Middle frontal gyrus (tissue), 1 donor: Measurements from ENCODE around the gene IL12RB2.

Experiments
- DNase-seq: peaks from one replicate; pipeline ENCODE4 v3.0.0-alpha.2; 2015; ENCODE audit warnings: low spot score; ENCODE audit errors: extremely low spot score

The IL12RB2 gene

DNA sequence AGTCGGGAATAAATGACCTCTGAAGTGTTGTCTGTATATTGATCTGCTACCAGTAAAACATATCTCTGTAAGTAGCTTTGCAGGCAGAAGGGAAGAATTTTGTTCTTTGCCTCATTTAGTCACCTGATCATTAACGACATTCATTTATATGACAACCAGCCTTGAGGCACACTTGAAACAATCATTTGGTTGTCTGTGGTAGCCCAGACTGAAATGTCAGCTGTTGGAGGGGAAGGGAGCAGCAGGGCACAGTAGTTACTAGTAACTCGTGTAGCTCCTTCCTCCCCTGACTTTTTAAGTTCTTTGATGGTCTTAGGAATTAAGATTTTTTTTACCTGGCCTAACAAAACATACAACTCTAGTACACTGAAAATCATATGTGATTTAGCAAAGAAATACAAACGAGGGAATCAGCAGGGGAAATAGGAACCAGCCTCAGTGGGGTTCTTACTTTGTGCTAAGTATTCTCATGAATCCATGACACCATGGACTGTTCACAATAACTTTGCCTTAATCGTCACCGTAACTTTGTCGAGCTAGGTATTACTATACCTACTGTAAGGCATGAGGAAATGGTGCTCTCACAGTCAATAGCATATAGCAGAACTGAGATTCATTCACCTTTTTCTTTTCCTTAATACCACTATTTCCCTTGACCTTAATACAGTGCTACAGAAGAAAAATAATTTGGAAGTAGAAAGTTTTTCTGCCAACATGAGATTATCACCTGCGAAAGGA is 6.4 kb downstream of the IL12RB2 start:
- no peak for DNase-seq

DNA sequence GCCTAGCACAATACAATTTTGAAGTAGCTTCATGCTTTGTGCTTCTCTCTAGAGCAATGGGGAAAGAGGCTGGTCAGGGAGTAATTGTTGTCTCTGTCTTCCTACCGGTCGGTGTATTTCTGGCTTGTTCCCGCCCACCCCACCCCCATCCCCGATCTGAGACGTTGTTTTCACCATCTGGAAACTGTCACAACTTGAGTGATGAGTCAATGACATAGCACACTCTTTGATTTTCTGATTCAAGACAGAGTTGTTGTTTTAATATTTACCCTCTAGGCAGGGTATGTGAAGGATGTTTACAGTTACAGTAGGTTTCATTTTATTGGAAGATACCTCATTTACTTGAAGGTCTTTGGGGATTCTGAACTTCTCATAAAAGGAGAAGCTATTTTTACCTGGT is 7.0 kb downstream of the IL12RB2 start:
- no peak for DNase-seq

DNA sequence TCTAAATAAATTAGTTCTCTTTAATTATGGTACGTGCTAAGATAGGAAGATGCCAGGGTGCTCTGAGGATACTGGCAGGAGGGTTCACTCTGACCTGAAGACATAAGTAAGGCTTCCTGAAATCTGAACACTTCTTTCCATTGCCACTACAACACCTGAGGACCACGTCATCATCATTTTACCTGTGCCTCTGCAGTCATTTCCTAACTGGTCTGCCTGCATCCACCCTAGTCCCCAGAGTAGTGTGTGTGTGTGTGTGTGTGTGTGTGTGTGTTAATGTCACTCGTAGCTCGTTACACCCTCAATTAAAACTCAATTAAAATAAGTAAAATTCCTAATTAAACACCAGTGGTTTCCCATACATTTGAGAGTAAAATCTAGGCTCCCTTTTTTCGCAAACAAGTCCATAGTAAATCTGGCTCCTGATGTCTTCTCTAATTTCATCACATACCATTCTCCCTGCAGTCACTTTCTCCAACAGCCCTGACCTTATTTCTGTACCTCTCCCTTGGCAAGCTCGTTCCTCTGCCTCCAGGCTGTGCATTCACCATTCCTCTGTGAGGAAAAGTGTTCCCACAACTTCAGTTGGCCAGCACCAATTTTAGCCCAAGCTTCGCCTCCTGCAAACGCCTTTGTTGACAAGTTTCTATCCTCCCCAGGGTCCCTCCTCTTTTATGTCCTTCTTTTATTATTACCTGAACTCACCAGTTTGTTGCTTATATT is 8.7 kb downstream of the IL12RB2 start:
- no peak for DNase-seq

DNA sequence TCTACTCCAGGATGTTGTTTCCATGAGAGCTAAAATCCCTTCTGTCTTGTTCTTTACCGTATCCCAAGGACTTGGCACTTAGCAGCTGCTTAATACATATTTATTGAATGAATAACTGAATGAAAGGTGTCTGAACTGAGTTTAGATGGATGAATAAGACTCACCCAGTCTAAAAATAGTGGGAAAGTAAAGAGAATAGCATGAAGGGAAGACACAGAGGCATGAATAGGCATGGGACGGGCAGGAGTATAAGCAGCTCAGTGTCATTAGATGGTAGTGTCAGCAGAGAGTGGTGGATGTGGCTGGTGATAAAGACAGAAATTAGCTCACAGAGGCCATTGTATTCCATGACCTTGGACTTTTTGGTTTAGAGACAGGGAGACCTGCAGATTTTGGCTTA is 9.2 kb downstream of the IL12RB2 start:
- DNase-seq: no peak

DNA sequence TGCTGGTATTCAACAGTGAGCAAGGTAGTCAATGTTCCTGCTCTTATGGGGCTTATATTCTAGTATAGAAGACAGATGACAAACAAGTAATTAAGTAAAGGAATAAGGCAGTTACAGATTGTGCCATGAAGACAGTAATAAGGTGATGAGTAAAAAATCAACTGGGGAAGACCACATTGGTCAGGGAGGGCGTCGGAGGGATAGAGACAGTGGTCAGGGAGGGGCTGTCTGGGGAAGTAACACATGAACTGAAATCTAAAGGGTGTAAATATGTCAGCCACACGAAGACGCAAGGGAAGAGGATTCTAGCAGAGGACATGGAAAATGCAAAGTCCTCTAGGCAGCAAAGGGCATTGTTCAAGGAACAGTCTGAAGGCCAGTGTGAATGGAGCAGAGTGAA is 10.1 kb downstream of the IL12RB2 start:
- DNase-seq: no peak

DNA sequence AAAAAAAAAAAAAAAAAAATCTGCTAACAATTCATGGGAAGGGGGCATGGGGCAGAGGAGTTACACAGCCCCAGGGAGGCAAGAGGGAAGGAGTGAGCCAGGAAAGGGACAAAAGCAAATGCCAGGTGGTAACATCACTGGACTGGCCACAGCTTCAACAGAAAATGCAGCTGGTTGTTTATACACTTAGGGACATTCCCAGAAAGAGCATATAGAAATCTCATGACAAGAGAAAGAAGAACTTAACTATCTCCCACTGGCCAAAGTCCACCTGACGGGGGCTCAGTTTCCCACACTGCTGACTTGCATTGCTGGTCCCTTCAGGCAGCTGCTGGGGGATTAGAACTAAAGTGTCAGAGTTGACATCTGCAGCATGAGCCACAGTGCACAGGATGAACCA is 14.8 kb downstream of the IL12RB2 start:
- no peak for DNase-seq

DNA sequence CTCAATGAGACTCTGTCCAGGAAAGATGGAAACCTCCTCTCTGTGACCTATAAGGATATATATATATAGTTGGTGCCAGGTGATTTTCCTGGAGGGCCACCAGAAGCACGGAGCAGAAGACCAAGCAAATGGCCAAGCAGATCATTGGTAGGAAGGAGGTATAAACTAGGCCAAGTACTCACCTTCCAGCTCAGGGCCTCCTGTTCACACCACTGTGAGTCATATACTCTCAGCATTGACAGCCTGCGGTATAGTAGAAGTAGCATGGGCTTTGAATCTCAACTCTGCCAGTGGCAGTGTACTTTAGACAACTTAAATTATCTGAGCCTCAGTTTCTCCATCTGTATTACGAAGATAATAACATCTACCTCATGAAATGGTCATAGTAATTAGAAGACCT is 15.4 kb downstream of the IL12RB2 start:
- no peak for DNase-seq

DNA sequence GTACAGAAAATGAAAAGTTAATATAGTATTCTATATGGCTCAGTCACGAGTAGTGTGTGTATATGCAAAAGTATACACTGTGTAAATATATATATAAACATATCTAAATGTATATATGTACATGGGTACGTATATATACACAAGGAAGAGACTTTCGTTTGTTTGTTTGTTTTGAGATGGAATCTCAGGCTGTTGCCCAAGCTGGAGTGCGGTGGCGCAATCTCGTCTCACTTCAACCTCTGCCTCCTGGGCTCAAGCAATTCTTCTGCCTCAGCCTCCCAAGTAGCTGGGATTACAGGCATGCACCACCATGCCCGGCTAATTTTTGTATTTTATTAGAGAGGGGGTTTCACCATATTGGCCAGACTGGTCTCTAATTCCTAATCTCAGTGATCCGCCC is 16.4 kb downstream of the IL12RB2 start:
- DNase-seq: no peak

DNA sequence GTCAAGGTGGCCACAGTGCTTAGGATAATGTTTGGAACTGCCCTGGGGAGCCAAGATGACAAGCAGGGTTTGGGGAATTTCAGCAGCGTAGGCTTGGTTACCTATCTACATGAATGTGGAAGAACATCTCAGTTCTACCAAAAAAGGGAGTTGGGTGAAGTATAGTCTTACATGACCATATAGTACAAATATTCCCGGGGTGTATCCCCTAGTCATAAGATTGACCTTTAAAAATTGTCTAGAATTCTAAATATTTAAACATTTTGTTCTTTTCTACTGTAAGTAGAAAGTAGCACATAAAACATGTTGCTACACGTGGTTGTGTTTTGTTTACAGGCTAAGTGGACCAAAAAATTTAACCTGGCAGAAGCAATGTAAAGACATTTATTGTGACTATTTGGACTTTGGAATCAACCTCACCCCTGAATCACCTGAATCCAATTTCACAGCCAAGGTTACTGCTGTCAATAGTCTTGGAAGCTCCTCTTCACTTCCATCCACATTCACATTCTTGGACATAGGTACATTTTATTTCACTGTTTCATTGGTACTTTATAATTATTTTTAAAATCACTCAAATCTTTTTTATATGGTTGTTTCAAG is 20.3 kb downstream of the IL12RB2 start:
- DNase-seq: no peak

DNA sequence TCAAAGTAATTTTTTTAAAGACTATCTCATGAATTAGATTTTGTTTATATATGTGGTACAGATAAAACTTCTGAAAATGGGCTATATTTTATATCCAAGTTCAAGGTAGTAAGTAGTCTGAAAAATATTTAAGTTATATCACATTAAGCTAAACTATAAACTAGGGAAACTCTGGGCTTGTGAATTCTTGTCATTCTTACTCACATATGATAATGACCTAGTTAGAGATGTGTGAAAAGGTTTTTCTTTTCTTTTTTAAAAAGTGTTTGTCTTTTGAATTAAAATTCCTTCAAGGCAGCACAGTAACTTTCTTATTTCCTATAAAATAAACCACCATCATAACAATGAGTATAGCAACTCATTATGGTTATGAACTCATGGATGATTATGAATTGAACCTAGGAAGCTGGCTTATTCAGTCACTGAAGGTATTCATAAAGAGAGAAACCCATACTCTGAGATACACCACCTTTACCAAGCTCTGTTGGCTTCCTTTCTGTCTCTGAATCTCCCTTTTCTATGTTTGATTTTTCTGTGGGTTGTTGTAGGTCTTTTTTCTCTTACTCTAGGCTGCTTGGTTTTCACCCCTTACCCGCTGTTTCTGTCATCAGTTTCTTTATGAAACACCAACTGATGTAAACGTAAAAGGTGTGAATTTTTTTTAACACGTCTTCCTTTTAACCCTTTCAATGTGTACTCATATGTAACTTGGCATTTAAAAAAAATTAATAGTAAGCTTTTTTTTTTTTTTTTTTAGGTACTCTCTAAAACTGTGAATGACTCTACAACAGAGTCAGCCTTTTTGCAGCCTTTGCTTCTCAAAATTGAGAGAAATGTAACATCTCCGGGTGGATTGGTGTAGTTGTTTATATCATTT is 25.2 kb downstream of the IL12RB2 start:
- DNase-seq: no peak

DNA sequence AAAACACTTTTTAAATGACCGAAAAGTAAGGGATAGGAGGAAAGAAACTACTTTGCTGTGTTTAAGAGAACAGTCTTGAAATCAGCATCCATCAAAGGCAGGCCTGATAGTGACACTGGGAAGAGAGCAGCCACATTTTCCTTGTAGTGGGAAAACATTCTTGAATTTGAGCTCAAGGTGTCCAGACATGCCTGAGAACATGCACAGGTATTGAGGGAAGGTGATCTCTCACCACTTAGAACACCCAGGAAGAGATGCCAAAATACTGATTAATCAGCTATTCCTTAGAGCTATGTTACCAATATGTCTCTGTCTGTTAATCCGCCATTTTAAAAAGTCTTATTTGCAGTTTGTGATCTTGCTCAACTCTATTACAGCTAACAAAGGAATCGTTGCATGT is 25.9 kb downstream of the IL12RB2 start:
- DNase-seq: no peak

DNA sequence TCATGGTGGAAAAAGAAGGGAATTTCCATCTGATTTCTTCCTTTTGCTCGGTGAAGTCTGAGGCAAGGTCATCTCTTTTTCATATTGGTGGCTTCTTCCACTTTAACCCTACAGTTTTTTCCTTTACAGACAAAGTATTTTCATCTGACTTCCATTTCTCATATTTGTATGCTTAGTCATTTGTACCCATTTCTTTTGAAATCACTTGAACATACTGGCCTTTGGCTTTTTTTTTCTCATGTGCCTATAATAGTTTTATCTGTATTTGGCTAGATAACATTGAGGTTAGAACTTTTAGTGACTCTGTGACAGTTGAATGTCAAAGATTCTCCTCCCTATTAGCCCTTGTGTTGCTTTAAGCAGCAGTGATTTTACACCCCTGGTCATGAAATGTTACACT is 27.7 kb downstream of the IL12RB2 start:
- no peak for DNase-seq

DNA sequence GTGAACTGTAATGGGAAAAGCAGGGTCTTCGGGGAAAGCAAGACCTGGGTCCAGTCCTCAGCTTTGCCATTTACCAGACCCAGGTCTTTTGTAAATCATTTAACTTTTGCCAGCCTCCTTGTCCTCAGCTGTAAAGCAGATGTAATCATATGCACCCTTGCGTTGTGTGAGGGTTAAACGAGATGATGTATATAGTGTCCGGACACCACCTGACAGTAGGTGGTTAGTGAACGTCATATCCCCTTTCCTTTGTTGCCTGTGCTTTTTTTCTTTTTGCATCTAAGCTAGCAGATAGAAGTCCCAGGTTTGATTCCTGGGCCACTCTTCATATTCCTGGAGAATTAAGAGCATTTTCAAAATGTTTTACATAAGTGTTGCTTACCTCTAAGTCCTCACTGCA is 28.5 kb downstream of the IL12RB2 start:
- DNase-seq: no peak

DNA sequence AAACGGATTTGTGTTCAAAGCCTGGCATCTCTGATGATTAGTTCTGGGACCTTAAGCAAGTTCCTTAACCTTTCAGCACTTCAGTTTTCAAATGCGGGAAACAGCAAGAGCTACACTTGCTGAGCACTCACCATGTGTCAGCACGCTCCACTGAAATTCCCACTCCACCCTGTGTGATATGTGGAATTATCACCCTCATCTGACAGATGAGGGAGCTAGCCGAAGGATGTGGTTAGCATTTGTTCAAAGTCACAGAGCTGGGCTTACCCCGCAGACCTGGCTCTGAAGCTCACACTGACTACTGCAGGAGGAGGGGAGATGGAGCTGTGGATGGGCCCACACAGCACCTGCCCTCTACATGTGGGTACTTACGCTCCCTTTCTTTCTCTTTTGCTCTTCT is 29.1 kb downstream of the IL12RB2 start:
- no peak for DNase-seq

DNA sequence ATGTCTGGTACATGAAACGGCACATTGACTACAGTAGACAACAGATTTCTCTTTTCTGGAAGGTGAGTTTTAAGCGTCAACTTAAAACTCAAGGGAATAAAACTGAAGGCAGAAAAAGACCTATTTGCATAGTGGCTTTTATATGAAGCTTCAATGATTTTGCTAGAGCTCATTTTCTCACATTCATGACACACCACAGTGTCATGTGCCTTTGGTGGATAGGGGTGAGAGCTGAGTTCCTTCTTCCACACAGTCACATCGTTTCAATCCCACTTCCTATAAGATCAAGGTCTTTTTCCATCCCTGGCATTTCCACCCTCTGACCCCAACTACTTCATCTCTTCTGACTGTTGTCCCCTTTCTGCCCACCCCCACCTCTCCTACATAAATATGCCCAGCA is 31.0 kb downstream of the IL12RB2 start:
- no peak for DNase-seq

DNA sequence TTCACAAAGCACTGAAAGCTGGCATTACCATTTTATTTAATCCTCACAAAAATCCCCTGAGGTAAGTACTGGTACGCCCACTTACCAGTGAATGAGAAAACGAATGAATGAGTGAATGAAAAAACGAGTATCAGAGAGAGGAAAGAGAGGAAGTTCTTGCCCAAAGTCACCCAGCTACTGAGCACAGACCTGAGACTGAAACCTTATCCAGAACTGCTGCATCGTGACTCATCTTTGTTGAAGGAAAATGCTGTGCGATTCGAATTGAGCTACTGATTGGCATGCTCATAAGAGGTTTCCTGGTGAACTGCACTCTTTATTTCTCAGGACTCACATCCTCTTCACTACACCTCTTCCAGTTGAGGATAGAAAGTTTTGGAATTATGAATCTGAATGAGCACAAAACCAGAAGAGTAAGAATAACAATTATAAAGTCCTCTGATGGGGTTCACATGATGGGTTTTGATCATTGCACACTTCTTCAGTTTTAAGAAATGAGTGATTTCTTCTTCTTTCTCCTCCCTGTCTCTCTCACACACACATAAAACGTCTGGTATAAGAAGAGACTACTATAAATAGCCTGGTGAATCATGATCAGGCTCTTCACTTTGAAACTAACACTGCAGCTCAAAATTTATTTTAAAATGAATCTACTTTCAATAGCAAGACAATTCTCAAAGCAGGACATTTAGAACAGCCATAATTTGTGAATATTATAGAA is 32.1 kb downstream of the IL12RB2 start:
- peak; percentile 15 for DNase-seq

DNA sequence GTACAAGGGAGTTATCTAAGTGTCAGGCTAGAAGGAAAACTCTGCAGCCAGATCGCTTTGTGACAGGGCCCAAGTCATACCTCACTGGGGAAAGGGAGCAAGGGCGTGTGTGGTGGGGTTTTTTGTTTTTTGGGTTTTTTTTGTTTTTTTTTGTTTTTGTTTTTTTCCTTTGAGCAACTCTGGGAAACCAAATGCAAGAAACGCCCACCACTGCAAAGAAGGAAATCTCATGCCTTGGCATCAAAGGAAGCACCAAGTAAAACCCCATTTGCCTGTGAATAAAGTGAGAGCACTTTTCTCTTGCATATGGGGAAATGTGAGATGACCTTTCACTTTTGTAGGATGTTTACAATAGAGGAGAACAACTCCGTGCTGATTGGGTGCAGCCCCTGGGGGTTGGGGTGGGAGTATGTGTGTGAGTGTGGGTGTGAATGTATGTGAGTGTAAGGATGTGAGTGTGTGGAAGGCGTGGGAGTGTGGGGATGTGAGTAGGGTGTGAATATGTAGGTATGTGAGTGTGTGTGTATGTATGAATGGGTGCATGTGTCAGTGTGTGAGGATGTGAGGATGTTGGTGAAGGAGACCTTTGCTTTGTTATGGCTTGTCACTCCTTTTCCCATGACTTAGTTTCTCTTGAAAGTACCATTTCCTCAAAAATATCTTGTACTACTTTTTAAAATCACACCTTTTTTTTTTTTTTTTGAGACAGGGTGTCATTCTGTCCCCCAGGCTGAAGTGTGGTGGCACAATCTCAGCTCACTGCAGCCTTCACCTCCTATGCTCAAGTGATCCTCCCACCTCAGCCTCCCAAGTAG is 34.6 kb downstream of the IL12RB2 start:
- DNase-seq: no peak

DNA sequence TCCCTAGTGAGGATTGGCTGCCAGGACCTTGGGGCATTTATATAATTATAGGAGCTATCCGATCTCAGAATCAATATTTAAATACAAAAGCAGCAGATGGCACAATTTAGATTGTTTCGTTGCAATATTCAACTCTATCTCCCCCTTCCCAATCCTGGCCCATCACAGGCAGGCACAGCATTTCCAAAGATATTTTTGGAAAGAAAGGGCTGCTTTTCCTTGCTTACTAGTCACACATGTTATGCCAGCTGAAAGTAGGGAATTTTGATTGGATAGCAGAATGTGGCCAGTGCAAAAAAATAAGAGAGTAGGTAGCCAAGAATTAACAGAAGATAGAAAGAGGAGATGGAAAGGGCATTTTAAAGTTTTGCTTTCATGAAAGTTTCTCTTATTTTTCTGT is 37.9 kb downstream of the IL12RB2 start:
- DNase-seq: no peak

DNA sequence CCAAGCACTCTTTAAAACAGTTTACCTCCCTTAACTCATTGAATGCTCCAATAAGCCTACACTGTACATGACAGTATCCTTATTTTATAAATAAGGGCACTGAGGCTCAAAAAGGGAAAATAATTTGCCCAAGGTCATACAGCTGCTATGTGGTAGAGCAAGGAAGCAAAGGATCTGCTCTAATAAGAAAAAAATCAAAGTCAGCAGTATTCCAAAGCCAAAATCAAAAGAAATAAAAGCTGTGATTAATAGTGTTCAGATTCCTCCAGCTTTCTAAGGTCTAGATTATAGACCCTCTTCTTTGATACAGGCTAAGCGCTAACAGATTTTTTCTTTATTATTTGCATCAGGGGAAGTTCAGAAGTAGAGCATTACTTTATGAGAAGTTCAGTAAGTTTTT is 39.3 kb downstream of the IL12RB2 start:
- no peak for DNase-seq
